ENCODE results near the gene HIGD2A. TPM values are rescaled to one million over a fixed set of nuclear protein-coding genes. Genes with fewer than 3 reads are reported as not detected.

The HIGD2A gene
- total and polyA plus RNA-seq, 9 of the 15 experiments (the other 6 are each of a cell fraction or from before 2014, with no cell fraction given) = 94.7 to 264 (median 163) TPM

DNA sequence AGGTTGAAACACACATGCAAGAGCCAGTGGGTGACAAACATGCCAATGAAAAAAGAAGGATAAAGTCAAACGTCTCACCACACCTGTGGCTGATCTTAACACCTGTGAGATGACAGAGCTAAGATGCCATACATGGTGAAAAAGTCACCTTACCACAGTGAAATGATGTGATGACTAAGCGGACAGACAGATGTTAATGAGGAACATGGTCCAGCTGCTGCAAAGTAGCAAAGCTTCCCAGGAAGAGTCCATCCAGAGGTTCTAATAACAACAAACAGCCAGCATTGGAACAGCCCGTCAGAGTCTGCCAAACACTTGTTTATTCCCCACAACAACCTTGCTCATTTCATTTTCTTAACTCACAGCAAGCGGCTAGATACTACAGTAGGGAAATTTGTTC lies 28.9 kb upstream of the HIGD2A start:
- TSS peak; percentile 31 for BruUV-seq (replicated peaks)
- POLR2A ChIA-PET = interaction anchor here (0.8 to 3.7 kb wide), 5 partner anchors 7 to 88 kb away, joined by 3 to 23 read pairs (median 5); partner anchors contain the start of gene FAF2
- H3K79me2 ChIP-seq (ENCODE audit: control insufficient read depth, insufficient read depth, low read length) = peaks cover 55% of the 10 kb centered on the region

More for the DNA sequence above, 28.9 kb upstream of the HIGD2A start:
- no peaks in the 10 kb centered on the region for H4K20me1 ChIP-seq (replicated peaks; ENCODE audit: control insufficient read depth, insufficient read depth, low read length)
- no peak for DNase-seq (ENCODE audit: extremely low read depth in 1 of 4, low spot score in 3 of 4)
- H3K36me3 ChIP-seq (ENCODE audit: control insufficient read depth, insufficient read depth, low read length) = peaks cover 44% of the 10 kb centered on the region
- intact Hi-C loops (cut with micrococcal nuclease) = no loop called here
- H3K4me1 ChIP-seq (replicated peaks in 1 of 2; ENCODE audit: control insufficient read depth in 2 of 2, insufficient read depth in 2 of 2, low read length in 2 of 2) = peaks cover 9 to 15% of the 10 kb centered on the region in 2 experiments; a peak in 4 of 5 replicates
- no peak overlapping the region for H3K9ac ChIP-seq (ENCODE audit: insufficient read depth in 1 of 2, low read depth in 2 of 2, low read length in 2 of 2)
- no peak overlapping the region for H3K4me3 ChIP-seq
- in situ Hi-C loops (cut with MboI) = no loop called here
- ATAC-seq = no peak
- CTCF ChIA-PET (ENCODE audit: low intra/inter-chr PET ratio) = no interaction called here
- no peaks in the 10 kb centered on the region for H3K9me1 ChIP-seq (ENCODE audit: control insufficient read depth, insufficient read depth, low read length)
- H3K4me2 ChIP-seq (ENCODE audit: insufficient read depth, low read length) = peak overlapping the region; percentile 6; the same call in 1 of the 2 replicates
- no peak for FAIRE-seq
- no peaks in the 10 kb centered on the region for H3K27me3 ChIP-seq (ENCODE audit: control insufficient read depth in 2 of 2, insufficient read depth in 2 of 2, low read length in 2 of 2)
- no peak overlapping the region for H3K27ac ChIP-seq (ENCODE audit: extremely low read depth, low read depth, low read length)
- 74% methylated on average over 4 of the region's 4 CpGs for WGBS (ENCODE audit: insufficient coverage, low coverage, missing lambda C conversion rate)
- H2AFZ ChIP-seq (ENCODE audit: low read depth, low read length) = no peak overlapping the region
- H3K9me3 ChIP-seq (replicated peaks; ENCODE audit: control insufficient read depth, insufficient read depth, low read depth, low read length) = no peaks in the 10 kb centered on the region
- TF ChIP-seq, protein P1, sequence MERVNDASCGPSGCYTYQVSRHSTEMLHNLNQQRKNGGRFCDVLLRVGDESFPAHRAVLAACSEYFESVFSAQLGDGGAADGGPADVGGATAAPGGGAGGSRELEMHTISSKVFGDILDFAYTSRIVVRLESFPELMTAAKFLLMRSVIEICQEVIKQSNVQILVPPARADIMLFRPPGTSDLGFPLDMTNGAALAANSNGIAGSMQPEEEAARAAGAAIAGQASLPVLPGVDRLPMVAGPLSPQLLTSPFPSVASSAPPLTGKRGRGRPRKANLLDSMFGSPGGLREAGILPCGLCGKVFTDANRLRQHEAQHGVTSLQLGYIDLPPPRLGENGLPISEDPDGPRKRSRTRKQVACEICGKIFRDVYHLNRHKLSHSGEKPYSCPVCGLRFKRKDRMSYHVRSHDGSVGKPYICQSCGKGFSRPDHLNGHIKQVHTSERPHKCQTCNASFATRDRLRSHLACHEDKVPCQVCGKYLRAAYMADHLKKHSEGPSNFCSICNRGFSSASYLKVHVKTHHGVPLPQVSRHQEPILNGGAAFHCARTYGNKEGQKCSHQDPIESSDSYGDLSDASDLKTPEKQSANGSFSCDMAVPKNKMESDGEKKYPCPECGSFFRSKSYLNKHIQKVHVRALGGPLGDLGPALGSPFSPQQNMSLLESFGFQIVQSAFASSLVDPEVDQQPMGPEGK (CRISPR knock-in tag; IDR thresholded peaks at IDR 0.05; ENCODE audit: borderline replicate concordance) = no peak
- no peak for TF ChIP-seq NFXL1 (CRISPR knock-in tag; IDR thresholded peaks at IDR 0.05)
- TF ChIP-seq MTA1 (IDR thresholded peaks at IDR 0.05; ENCODE audit: borderline replicate concordance) = no peak
- no peak for TF ChIP-seq KDM5B (IDR thresholded peaks at IDR 0.05; ENCODE audit: insufficient replicate concordance, low read depth, low read length)
- TF ChIP-seq SAP30 (IDR thresholded peaks at IDR 0.05; ENCODE audit: borderline replicate concordance, insufficient read depth, low read depth, low read length, poor library complexity, severe bottlenecking) = no peak
- peak; percentile 11; the same call in 1 of the 2 replicates for TF ChIP-seq CBFA2T3 (IDR thresholded peaks at IDR 0.05)
- TF ChIP-seq NFE2 (IDR thresholded peaks at IDR 0.05; ENCODE audit: low read depth) = 0 out of 2 replicates have a peak, but pooled peaks have one; percentile 26
- no peak for TF ChIP-seq HNRNPH1 (optimal IDR thresholded peaks at IDR 0.05; ENCODE audit: low read depth, low read length)
- no peak for TF ChIP-seq NFRKB (IDR thresholded peaks at IDR 0.05; ENCODE audit: low read depth)
- TF ChIP-seq, protein P2, sequence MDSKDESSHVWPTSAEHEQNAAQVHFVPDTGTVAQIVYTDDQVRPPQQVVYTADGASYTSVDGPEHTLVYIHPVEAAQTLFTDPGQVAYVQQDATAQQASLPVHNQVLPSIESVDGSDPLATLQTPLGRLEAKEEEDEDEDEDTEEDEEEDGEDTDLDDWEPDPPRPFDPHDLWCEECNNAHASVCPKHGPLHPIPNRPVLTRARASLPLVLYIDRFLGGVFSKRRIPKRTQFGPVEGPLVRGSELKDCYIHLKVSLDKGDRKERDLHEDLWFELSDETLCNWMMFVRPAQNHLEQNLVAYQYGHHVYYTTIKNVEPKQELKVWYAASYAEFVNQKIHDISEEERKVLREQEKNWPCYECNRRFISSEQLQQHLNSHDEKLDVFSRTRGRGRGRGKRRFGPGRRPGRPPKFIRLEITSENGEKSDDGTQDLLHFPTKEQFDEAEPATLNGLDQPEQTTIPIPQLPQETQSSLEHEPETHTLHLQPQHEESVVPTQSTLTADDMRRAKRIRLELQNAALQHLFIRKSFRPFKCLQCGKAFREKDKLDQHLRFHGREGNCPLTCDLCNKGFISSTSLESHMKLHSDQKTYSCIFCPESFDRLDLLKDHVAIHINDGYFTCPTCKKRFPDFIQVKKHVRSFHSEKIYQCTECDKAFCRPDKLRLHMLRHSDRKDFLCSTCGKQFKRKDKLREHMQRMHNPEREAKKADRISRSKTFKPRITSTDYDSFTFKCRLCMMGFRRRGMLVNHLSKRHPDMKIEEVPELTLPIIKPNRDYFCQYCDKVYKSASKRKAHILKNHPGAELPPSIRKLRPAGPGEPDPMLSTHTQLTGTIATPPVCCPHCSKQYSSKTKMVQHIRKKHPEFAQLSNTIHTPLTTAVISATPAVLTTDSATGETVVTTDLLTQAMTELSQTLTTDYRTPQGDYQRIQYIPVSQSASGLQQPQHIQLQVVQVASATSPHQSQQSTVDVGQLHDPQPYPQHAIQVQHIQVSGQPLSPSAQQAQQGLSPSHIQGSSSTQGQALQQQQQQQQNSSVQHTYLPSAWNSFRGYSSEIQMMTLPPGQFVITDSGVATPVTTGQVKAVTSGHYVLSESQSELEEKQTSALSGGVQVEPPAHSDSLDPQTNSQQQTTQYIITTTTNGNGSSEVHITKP (IDR thresholded peaks at IDR 0.05; ENCODE audit: partially characterized antibody) = peak; percentile 67
- TF ChIP-seq, protein P3, sequence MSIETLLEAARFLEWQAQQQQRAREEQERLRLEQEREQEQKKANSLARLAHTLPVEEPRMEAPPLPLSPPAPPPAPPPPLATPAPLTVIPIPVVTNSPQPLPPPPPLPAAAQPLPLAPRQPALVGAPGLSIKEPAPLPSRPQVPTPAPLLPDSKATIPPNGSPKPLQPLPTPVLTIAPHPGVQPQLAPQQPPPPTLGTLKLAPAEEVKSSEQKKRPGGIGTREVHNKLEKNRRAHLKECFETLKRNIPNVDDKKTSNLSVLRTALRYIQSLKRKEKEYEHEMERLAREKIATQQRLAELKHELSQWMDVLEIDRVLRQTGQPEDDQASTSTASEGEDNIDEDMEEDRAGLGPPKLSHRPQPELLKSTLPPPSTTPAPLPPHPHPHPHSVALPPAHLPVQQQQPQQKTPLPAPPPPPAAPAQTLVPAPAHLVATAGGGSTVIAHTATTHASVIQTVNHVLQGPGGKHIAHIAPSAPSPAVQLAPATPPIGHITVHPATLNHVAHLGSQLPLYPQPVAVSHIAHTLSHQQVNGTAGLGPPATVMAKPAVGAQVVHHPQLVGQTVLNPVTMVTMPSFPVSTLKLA (conservative IDR thresholded peaks at IDR 0.05) = 0 out of 4 replicates have a peak, but pooled peaks of 1 of the 2 experiments have one; percentile 18
